Head of caudate nucleus (tissue), 42 donors: ENCODE results near the gene PPM1H.

Source experiments
- DNase-seq, 42 donors: peaks; one replicate each; pipeline versions ENCODE4 v3.0.0 to v3.0.0-alpha.2; 2020 to 2021; ENCODE audit warnings: mixed read lengths in 7 of 42
- intact Hi-C: fragments of 100-400 bp; cut with DNase I; formaldehyde crosslinking; loops from one replicate; pipeline ENCODE4 v1.15.0; 2022

The PPM1H gene

GRCh38 chr12:62599854-62600437 lies 335.0 kb downstream of the PPM1H start:
- DNase-seq = no peak
- intact Hi-C loops = loop anchor here (5.0 to 10.0 kb wide), 3 partner anchors 117 to 335 kb away; partner anchors contain the start of gene PPM1H

GRCh38 chr12:62598846-62599245 lies 336.1 kb downstream of the PPM1H start:
- intact Hi-C loops = no loop called here
- DNase-seq = no peak

DNA sequence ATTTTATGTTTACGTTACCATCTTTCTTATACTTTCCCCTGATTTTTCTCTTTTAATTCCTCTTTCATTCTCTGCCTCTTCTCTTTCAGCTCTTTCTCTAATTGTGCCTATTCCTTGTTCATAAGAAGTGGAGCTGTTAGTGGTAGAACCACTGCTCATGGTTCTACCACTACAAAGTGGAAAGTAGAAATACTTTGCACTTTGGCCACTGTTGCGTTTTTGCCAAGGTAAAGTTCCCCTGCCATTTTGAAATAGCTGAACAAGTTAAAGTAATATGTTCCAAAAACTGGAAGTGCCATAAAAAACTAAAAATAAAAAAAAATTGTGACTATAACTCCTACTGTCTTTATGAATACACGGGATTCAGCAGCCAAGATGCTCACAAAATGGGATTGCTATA lies 337.7 kb downstream of the PPM1H start:
- no peak for DNase-seq
- intact Hi-C loops = no loop called here
